ENCODE results near the gene ARPP21. TPM values are rescaled to one million over a fixed set of nuclear protein-coding genes. Genes with fewer than 3 reads are reported as not detected.

Gene ARPP21
- polyA plus RNA-seq, 1 of the 3 experiments (the other 2 are of a cell fraction), result 1.6 TPM

DNA sequence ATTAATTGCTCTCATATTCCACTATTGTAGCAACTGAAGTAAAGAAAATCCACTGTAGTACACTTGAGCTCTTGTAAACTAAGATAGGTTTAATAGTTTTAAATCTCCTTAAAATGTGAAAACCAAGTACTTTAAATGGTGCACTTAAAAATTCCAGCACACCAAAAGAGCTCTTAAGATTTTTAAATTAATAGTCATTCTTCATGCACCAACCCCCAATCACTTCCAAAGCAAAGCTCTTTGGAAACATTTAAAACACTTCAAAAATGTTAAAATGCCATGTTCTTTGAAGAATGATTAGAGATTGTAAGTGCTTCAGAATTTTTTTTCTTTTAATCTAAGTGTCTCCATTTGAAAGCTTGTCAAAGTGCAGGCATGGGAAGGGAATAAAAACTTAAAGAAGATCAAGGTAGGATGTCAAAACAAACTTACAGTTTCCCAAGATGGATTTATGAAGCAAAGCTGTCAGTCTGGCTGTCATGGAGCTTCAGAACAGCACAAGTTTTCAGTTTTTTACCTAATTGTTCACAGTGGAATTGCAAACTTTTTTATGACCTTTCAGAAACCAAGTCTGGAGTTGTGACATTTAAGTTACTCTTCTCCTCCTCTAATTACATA is 84.3 kb downstream of the ARPP21 start:
- no peaks in the 10 kb centered on the region for H3K79me2 ChIP-seq (ENCODE audit: insufficient read depth)
- no peaks in the 10 kb centered on the region for H3K27me3 ChIP-seq (ENCODE audit: insufficient read depth)
- peaks cover 6 to 8% of the 10 kb centered on the region in 2 experiments; a peak in 3 of 4 replicates for H3K4me1 ChIP-seq (ENCODE audit: control insufficient read depth in 1 of 2, insufficient read depth in 2 of 2, low read depth in 1 of 2, low read length in 1 of 2)
- no peaks in the 10 kb centered on the region for H4K20me1 ChIP-seq (ENCODE audit: insufficient read depth)
- TF ChIP-seq, protein P1, sequence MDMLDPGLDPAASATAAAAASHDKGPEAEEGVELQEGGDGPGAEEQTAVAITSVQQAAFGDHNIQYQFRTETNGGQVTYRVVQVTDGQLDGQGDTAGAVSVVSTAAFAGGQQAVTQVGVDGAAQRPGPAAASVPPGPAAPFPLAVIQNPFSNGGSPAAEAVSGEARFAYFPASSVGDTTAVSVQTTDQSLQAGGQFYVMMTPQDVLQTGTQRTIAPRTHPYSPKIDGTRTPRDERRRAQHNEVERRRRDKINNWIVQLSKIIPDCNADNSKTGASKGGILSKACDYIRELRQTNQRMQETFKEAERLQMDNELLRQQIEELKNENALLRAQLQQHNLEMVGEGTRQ (IDR thresholded peaks at IDR 0.05; ENCODE audit: borderline replicate concordance, low read depth, low read length), result no peak
- TF ChIP-seq RAD21 (IDR thresholded peaks at IDR 0.05; ENCODE audit: low read length) (no peak), FOXM1 (IDR thresholded peaks at IDR 0.05; ENCODE audit: low read depth) (no peak), FOSL2 (IDR thresholded peaks at IDR 0.05; ENCODE audit: borderline replicate concordance, low read depth) (no peak), TEAD4 (IDR thresholded peaks at IDR 0.05; ENCODE audit: borderline replicate concordance, insufficient read depth) (no peak), YY1 (IDR thresholded peaks at IDR 0.05; ENCODE audit: low read depth) (no peak), ELF1 (IDR thresholded peaks at IDR 0.05) (no peak), NFIC (IDR thresholded peaks at IDR 0.05; ENCODE audit: borderline replicate concordance) (no peak), EZH2phosphoT487 (IDR thresholded peaks at IDR 0.05; ENCODE audit: borderline replicate concordance, low read depth) (no peak), SIN3A (IDR thresholded peaks at IDR 0.05; ENCODE audit: borderline replicate concordance, low read depth, low read length) (no peak), FOXJ3 (CRISPR knock-in tag; IDR thresholded peaks at IDR 0.05) (no peak), RXRA (IDR thresholded peaks at IDR 0.05; ENCODE audit: borderline replicate concordance, low read depth) (no peak), RCOR1 (IDR thresholded peaks at IDR 0.05; ENCODE audit: low read length) (no peak)
- TF ChIP-seq, protein P2, sequence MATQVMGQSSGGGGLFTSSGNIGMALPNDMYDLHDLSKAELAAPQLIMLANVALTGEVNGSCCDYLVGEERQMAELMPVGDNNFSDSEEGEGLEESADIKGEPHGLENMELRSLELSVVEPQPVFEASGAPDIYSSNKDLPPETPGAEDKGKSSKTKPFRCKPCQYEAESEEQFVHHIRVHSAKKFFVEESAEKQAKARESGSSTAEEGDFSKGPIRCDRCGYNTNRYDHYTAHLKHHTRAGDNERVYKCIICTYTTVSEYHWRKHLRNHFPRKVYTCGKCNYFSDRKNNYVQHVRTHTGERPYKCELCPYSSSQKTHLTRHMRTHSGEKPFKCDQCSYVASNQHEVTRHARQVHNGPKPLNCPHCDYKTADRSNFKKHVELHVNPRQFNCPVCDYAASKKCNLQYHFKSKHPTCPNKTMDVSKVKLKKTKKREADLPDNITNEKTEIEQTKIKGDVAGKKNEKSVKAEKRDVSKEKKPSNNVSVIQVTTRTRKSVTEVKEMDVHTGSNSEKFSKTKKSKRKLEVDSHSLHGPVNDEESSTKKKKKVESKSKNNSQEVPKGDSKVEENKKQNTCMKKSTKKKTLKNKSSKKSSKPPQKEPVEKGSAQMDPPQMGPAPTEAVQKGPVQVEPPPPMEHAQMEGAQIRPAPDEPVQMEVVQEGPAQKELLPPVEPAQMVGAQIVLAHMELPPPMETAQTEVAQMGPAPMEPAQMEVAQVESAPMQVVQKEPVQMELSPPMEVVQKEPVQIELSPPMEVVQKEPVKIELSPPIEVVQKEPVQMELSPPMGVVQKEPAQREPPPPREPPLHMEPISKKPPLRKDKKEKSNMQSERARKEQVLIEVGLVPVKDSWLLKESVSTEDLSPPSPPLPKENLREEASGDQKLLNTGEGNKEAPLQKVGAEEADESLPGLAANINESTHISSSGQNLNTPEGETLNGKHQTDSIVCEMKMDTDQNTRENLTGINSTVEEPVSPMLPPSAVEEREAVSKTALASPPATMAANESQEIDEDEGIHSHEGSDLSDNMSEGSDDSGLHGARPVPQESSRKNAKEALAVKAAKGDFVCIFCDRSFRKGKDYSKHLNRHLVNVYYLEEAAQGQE (IDR thresholded peaks at IDR 0.05; ENCODE audit: low read depth, low read length), result no peak
- TF ChIP-seq, protein P3, sequence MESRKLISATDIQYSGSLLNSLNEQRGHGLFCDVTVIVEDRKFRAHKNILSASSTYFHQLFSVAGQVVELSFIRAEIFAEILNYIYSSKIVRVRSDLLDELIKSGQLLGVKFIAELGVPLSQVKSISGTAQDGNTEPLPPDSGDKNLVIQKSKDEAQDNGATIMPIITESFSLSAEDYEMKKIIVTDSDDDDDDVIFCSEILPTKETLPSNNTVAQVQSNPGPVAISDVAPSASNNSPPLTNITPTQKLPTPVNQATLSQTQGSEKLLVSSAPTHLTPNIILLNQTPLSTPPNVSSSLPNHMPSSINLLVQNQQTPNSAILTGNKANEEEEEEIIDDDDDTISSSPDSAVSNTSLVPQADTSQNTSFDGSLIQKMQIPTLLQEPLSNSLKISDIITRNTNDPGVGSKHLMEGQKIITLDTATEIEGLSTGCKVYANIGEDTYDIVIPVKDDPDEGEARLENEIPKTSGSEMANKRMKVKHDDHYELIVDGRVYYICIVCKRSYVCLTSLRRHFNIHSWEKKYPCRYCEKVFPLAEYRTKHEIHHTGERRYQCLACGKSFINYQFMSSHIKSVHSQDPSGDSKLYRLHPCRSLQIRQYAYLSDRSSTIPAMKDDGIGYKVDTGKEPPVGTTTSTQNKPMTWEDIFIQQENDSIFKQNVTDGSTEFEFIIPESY (IDR thresholded peaks at IDR 0.05; ENCODE audit: borderline replicate concordance, low read depth), result no peak
- TF ChIP-seq, protein P4, sequence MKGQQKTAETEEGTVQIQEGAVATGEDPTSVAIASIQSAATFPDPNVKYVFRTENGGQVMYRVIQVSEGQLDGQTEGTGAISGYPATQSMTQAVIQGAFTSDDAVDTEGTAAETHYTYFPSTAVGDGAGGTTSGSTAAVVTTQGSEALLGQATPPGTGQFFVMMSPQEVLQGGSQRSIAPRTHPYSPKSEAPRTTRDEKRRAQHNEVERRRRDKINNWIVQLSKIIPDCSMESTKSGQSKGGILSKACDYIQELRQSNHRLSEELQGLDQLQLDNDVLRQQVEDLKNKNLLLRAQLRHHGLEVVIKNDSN (IDR thresholded peaks at IDR 0.05; ENCODE audit: borderline replicate concordance, low read depth), result no peak
- no peak overlapping the region for H3K4me3 ChIP-seq (ENCODE audit: low read depth in 2 of 2, low read length in 1 of 2)
- no peak for DNase-seq
- H3K9ac ChIP-seq, result no peak overlapping the region
- H3K36me3 ChIP-seq (replicated peaks in 1 of 2; ENCODE audit: control insufficient read depth in 1 of 2, insufficient read depth in 2 of 2, low read length in 1 of 2), result no peaks in the 10 kb centered on the region
- ChIA-PET POLR2A (no interaction called here), CTCF (interaction anchor here (0.7 kb wide), 1 partner anchor 90 kb away, joined by 3 read pairs; no protein-coding TSS in a partner anchor)
- H3K4me2 ChIP-seq, result no peak overlapping the region
- H3K9me2 ChIP-seq, result no peaks in the 10 kb centered on the region
- H3K27ac ChIP-seq (ENCODE audit: low read depth in 2 of 2, low read length in 1 of 2), result no peak overlapping the region
- H3K9me3 ChIP-seq, result no peaks in the 10 kb centered on the region
- no peak overlapping the region for H2AFZ ChIP-seq (ENCODE audit: low read depth)
- no peaks in the 10 kb centered on the region for H3F3A ChIP-seq (replicated peaks; ENCODE audit: insufficient read depth)

Data from SK-N-SH (cell line).